HL-60 (cell line): ENCODE measurements around the gene MRPS26.

Experiments used
- CTCF ChIP-seq: IDR thresholded peaks from one replicate; pipeline ENCODE4 v1.5.1; 2011; ENCODE audit warnings: low read length, control low read depth, inconsistent platforms; ENCODE audit not compliant: insufficient read depth
- GABPA ChIP-seq: IDR thresholded peaks from 2 replicates; pipeline ENCODE4 v1.6.1; 2012; ENCODE audit warnings: low read depth
- POLR2AphosphoS5 ChIP-seq: IDR thresholded peaks from 2 replicates; pipeline ENCODE4 v1.6.1; 2012; ENCODE audit warnings: low read depth
- REST ChIP-seq: IDR thresholded peaks from 2 replicates; pipeline ENCODE4 v1.6.1; 2012; ENCODE audit warnings: low read depth; ENCODE audit not compliant: insufficient replicate concordance

GRCh38 chr20:3010985-3011723 is 34.7 kb upstream of the MRPS26 start:
- no peak for TF ChIP-seq CTCF
- TF ChIP-seq POLR2AphosphoS5 = no peak
- TF ChIP-seq GABPA = no peak
- no peak for TF ChIP-seq REST
